SK-N-SH treated with all-trans-retinoic acid at 6 μM for 48 hours (cell line): ENCODE results near the gene ALPP.

Experiments
- ARNTL ChIP-seq: fragments of 450-650 bp; formaldehyde crosslinking; IDR thresholded peaks from 2 replicates; pipeline ENCODE4 v1.5.0; 2020; ENCODE audit warnings: low read depth, mild to moderate bottlenecking, moderate library complexity, borderline replicate concordance
- PPARA ChIP-seq: fragments of 250-450 bp; sonication (Bioruptor Pico); IDR thresholded peaks from 2 replicates; pipeline ENCODE4 v1.5.0; 2020; ENCODE audit warnings: mild to moderate bottlenecking, borderline replicate concordance
- SNAI2 ChIP-seq: fragments of 250-450 bp; sonication (Bioruptor Pico); IDR thresholded peaks from 2 replicates; pipeline ENCODE4 v1.5.0; 2020; ENCODE audit warnings: mild to moderate bottlenecking, moderate library complexity
- TOX ChIP-seq: fragments of 250-450 bp; sonication (Bioruptor Pico); IDR thresholded peaks from 2 replicates; pipeline ENCODE4 v1.8.0; 2021; ENCODE audit warnings: mild to moderate bottlenecking, moderate library complexity, borderline replicate concordance
- ZC3H10 ChIP-seq: fragments of 250-450 bp; sonication (Bioruptor Pico); IDR thresholded peaks from 2 replicates; pipeline ENCODE4 v1.5.1; 2021; ENCODE audit warnings: mild to moderate bottlenecking, moderate library complexity
- ZFP3 ChIP-seq: fragments of 250-450 bp; sonication (Bioruptor Pico); IDR thresholded peaks from 2 replicates; pipeline ENCODE4 v1.5.0; 2020; ENCODE audit warnings: mild to moderate bottlenecking, moderate library complexity
- TF ChIP-seq, protein P1 (sequence below): fragments of 250-450 bp; sonication (Bioruptor Pico); IDR thresholded peaks from 2 replicates; pipeline ENCODE4 v1.8.0; 2020; ENCODE audit warnings: mild to moderate bottlenecking, moderate library complexity, borderline replicate concordance
- TF ChIP-seq, protein P2 (sequence below): fragments of 250-450 bp; sonication (Bioruptor Pico); IDR thresholded peaks from 2 replicates; pipeline ENCODE4 v1.5.0; 2020; ENCODE audit warnings: mild to moderate bottlenecking, moderate library complexity

DNA sequence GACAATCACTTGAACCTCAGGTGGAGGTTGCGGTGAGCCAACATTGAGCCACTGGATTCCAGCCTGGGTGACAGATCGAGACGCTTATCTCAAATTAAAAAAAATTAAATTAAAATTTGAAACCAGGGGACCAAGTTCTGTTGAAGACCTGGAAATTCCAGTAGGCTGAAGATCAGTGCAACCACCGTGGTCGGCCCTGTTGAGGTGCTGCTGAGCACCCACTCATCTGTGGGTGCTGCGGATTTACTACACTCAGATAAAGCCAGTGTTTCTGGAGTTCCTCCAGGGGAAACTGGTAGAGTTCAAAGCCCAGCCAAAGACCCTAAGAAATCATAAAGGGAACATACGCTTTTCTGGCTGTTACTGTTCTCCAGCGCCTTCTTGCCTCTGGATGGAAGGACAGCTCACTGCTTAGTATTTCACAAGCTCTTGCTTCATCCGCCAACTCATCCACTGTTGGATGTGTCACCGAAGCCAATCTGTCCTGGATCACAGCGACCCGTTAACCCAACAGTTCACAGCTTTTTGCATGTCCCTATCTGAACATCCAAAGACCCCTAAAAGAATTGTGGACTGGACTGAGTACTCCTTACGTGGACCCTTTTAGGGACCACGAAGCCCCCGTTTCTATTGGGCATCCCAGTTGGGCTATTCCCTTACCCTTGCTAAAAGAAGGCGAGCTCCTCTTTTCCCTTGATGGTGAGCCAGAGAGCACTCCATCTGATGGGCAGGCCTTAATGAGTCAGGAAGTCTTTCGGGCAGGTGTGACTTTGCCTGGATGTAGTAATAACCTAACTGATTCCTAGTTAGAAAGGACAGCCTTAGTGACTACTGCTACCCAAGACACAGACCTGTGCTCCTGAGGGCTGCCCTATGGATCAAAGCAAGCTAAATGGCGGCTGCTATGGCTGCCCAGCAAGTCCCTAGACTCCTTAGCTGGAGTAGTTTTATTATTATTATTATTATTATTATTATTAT, 6.0 kb upstream of the ALPP start:
- TF ChIP-seq PPARA (CRISPR knock-in tag), result no peak
- TF ChIP-seq ARNTL (CRISPR knock-in tag), result no peak
- no peak for TF ChIP-seq ZFP3 (CRISPR knock-in tag)
- TF ChIP-seq, protein P1, sequence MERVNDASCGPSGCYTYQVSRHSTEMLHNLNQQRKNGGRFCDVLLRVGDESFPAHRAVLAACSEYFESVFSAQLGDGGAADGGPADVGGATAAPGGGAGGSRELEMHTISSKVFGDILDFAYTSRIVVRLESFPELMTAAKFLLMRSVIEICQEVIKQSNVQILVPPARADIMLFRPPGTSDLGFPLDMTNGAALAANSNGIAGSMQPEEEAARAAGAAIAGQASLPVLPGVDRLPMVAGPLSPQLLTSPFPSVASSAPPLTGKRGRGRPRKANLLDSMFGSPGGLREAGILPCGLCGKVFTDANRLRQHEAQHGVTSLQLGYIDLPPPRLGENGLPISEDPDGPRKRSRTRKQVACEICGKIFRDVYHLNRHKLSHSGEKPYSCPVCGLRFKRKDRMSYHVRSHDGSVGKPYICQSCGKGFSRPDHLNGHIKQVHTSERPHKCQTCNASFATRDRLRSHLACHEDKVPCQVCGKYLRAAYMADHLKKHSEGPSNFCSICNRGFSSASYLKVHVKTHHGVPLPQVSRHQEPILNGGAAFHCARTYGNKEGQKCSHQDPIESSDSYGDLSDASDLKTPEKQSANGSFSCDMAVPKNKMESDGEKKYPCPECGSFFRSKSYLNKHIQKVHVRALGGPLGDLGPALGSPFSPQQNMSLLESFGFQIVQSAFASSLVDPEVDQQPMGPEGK (CRISPR knock-in tag), result no peak
- TF ChIP-seq, protein P2, sequence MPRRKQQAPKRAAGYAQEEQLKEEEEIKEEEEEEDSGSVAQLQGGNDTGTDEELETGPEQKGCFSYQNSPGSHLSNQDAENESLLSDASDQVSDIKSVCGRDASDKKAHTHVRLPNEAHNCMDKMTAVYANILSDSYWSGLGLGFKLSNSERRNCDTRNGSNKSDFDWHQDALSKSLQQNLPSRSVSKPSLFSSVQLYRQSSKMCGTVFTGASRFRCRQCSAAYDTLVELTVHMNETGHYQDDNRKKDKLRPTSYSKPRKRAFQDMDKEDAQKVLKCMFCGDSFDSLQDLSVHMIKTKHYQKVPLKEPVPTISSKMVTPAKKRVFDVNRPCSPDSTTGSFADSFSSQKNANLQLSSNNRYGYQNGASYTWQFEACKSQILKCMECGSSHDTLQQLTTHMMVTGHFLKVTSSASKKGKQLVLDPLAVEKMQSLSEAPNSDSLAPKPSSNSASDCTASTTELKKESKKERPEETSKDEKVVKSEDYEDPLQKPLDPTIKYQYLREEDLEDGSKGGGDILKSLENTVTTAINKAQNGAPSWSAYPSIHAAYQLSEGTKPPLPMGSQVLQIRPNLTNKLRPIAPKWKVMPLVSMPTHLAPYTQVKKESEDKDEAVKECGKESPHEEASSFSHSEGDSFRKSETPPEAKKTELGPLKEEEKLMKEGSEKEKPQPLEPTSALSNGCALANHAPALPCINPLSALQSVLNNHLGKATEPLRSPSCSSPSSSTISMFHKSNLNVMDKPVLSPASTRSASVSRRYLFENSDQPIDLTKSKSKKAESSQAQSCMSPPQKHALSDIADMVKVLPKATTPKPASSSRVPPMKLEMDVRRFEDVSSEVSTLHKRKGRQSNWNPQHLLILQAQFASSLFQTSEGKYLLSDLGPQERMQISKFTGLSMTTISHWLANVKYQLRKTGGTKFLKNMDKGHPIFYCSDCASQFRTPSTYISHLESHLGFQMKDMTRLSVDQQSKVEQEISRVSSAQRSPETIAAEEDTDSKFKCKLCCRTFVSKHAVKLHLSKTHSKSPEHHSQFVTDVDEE (CRISPR knock-in tag), result no peak
- TF ChIP-seq SNAI2, result no peak
- TF ChIP-seq TOX (CRISPR knock-in tag), result no peak
- no peak for TF ChIP-seq ZC3H10
